Measurements from ENCODE around the gene USP13. TPM values are rescaled to one million over a fixed set of nuclear protein-coding genes. Genes with fewer than 3 reads are reported as not detected.

The USP13 gene
- total RNA-seq, 1 experiment from 2014 or later: 27.8 TPM

GRCh38 chr3:179713643-179714090 lies 60.8 kb downstream of the USP13 start:
- no peak for ATAC-seq
- H3K4me1 ChIP-seq (ENCODE audit: control insufficient read depth, insufficient read depth, low read length): no peaks in the 10 kb centered on the region
- CTCF ChIA-PET: no interaction called here
- no peaks in the 10 kb centered on the region for H3K9me3 ChIP-seq (ENCODE audit: control insufficient read depth, insufficient read depth, low read depth, low read length)
- no peak for DNase-seq (ENCODE audit: low read depth, low spot score)
- intact Hi-C loops (cut with micrococcal nuclease; ENCODE audit: unreplicated experiment) (no loop called here), in situ Hi-C loops (cut with HindIII; ENCODE audit: low pct_unique_long_range_greater_than_20kb, low sequenced_read_pairs) (no loop called here)
- no peak overlapping the region for H3K4me3 ChIP-seq (ENCODE audit: low read depth in 2 of 2, low read length in 2 of 2)
- no peak overlapping the region for H3K27ac ChIP-seq (ENCODE audit: low read length)
- no peaks in the 10 kb centered on the region for H3K36me3 ChIP-seq (ENCODE audit: control insufficient read depth, insufficient read depth, low read length)
- TF ChIP-seq POLR2AphosphoS5 (IDR thresholded peaks at IDR 0.05; ENCODE audit: low read depth, low read length) (no peak), SIN3A (IDR thresholded peaks at IDR 0.05; ENCODE audit: borderline replicate concordance, insufficient read depth, low read depth, low read length) (no peak), TCF7L2 (IDR thresholded peaks at IDR 0.05; ENCODE audit: low read depth, low read length) (no peak)
- TF ChIP-seq, protein P1, sequence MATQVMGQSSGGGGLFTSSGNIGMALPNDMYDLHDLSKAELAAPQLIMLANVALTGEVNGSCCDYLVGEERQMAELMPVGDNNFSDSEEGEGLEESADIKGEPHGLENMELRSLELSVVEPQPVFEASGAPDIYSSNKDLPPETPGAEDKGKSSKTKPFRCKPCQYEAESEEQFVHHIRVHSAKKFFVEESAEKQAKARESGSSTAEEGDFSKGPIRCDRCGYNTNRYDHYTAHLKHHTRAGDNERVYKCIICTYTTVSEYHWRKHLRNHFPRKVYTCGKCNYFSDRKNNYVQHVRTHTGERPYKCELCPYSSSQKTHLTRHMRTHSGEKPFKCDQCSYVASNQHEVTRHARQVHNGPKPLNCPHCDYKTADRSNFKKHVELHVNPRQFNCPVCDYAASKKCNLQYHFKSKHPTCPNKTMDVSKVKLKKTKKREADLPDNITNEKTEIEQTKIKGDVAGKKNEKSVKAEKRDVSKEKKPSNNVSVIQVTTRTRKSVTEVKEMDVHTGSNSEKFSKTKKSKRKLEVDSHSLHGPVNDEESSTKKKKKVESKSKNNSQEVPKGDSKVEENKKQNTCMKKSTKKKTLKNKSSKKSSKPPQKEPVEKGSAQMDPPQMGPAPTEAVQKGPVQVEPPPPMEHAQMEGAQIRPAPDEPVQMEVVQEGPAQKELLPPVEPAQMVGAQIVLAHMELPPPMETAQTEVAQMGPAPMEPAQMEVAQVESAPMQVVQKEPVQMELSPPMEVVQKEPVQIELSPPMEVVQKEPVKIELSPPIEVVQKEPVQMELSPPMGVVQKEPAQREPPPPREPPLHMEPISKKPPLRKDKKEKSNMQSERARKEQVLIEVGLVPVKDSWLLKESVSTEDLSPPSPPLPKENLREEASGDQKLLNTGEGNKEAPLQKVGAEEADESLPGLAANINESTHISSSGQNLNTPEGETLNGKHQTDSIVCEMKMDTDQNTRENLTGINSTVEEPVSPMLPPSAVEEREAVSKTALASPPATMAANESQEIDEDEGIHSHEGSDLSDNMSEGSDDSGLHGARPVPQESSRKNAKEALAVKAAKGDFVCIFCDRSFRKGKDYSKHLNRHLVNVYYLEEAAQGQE (IDR thresholded peaks at IDR 0.05; ENCODE audit: insufficient read depth in 1 of 2, low read depth in 2 of 2, low read length in 1 of 2): no peak
- TF ChIP-seq, protein P2, sequence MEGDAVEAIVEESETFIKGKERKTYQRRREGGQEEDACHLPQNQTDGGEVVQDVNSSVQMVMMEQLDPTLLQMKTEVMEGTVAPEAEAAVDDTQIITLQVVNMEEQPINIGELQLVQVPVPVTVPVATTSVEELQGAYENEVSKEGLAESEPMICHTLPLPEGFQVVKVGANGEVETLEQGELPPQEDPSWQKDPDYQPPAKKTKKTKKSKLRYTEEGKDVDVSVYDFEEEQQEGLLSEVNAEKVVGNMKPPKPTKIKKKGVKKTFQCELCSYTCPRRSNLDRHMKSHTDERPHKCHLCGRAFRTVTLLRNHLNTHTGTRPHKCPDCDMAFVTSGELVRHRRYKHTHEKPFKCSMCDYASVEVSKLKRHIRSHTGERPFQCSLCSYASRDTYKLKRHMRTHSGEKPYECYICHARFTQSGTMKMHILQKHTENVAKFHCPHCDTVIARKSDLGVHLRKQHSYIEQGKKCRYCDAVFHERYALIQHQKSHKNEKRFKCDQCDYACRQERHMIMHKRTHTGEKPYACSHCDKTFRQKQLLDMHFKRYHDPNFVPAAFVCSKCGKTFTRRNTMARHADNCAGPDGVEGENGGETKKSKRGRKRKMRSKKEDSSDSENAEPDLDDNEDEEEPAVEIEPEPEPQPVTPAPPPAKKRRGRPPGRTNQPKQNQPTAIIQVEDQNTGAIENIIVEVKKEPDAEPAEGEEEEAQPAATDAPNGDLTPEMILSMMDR (IDR thresholded peaks at IDR 0.05): no peak
- BruUV-seq (replicated peaks): no TSS peak
- POLR2A ChIA-PET: no interaction called here
- no peaks in the 10 kb centered on the region for H3K27me3 ChIP-seq (ENCODE audit: control insufficient read depth, insufficient read depth, low read length)

GRCh38 chr3:179715582-179715981 lies 62.7 kb downstream of the USP13 start:
- Histone ChIP-seq H3K27ac (ENCODE audit: low read length) (no peak overlapping the region), H3K36me3 (ENCODE audit: control insufficient read depth, insufficient read depth, low read length) (no peaks in the 10 kb centered on the region), H3K9me3 (ENCODE audit: control insufficient read depth, insufficient read depth, low read depth, low read length) (no peaks in the 10 kb centered on the region), H3K27me3 (ENCODE audit: control insufficient read depth, insufficient read depth, low read length) (no peaks in the 10 kb centered on the region), H3K4me1 (ENCODE audit: control insufficient read depth, insufficient read depth, low read length) (no peaks in the 10 kb centered on the region), H3K4me3 (ENCODE audit: low read depth in 2 of 2, low read length in 2 of 2) (no peak overlapping the region)
- in situ Hi-C loops (cut with HindIII; ENCODE audit: low pct_unique_long_range_greater_than_20kb, low sequenced_read_pairs) (no loop called here), intact Hi-C loops (cut with micrococcal nuclease; ENCODE audit: unreplicated experiment) (no loop called here)
- BruUV-seq (replicated peaks): no TSS peak
- no peak for ATAC-seq
- ChIA-PET CTCF (no interaction called here), POLR2A (no interaction called here)
- TF ChIP-seq, protein P1 (IDR thresholded peaks at IDR 0.05; ENCODE audit: insufficient read depth in 1 of 2, low read depth in 2 of 2, low read length in 1 of 2): no peak
- TF ChIP-seq POLR2AphosphoS5 (IDR thresholded peaks at IDR 0.05; ENCODE audit: low read depth, low read length): no peak
- TF ChIP-seq SIN3A (IDR thresholded peaks at IDR 0.05; ENCODE audit: borderline replicate concordance, insufficient read depth, low read depth, low read length): no peak
- no peak for TF ChIP-seq TCF7L2 (IDR thresholded peaks at IDR 0.05; ENCODE audit: low read depth, low read length)
- TF ChIP-seq, protein P2 (IDR thresholded peaks at IDR 0.05): no peak
- DNase-seq (ENCODE audit: low read depth, low spot score): no peak
